Measurements from ENCODE around the gene SIGLEC5.

DNA sequence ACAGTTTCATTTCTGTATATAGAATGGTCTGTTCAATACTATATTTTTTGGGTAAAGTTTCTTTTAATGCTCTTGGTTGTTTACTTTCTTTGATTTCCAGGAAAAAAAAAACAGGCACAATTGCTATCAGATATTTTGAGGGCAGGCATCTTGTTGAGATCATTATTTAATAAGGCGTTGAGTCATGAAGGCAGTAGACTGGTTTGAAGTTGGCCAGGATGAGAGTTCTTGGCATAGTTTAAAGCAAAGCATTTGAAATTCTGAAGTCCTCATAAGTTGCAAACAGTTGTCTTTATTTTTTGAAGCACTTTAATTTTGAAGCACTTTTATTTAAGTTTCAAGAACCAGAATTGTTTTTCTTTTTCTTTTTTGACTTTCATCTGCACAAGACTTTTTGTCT, 61.7 kb downstream of the SIGLEC5 start:
- TF ChIP-seq, protein P1, sequence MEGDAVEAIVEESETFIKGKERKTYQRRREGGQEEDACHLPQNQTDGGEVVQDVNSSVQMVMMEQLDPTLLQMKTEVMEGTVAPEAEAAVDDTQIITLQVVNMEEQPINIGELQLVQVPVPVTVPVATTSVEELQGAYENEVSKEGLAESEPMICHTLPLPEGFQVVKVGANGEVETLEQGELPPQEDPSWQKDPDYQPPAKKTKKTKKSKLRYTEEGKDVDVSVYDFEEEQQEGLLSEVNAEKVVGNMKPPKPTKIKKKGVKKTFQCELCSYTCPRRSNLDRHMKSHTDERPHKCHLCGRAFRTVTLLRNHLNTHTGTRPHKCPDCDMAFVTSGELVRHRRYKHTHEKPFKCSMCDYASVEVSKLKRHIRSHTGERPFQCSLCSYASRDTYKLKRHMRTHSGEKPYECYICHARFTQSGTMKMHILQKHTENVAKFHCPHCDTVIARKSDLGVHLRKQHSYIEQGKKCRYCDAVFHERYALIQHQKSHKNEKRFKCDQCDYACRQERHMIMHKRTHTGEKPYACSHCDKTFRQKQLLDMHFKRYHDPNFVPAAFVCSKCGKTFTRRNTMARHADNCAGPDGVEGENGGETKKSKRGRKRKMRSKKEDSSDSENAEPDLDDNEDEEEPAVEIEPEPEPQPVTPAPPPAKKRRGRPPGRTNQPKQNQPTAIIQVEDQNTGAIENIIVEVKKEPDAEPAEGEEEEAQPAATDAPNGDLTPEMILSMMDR (IDR thresholded peaks at IDR 0.05): no peak
- no peak for TF ChIP-seq POLR2A (IDR thresholded peaks at IDR 0.05)
